H1 (cell line): ENCODE results near the gene NAPG. TPM values are rescaled to one million over a fixed set of nuclear protein-coding genes. Genes with fewer than 3 reads are reported as not detected.

Experiments
- GABPA ChIP-seq: IDR thresholded peaks from 2 replicates; pipeline ENCODE4 v1.6.1; 2011; ENCODE audit warnings: mild to moderate bottlenecking, low read length, moderate library complexity, borderline replicate concordance; ENCODE audit not compliant: insufficient read depth
- MAX ChIP-seq: IDR thresholded peaks from 2 replicates; pipeline ENCODE4 v1.6.1; 2012; ENCODE audit warnings: inconsistent platforms
- PHF8 ChIP-seq: fragments of 200-600 bp; sonication (generic); conservative IDR thresholded peaks from 2 replicates; pipeline ENCODE4 v1.7.1; 2012; ENCODE audit warnings: low read depth, mild to moderate bottlenecking, inconsistent platforms, low read length, moderate library complexity
- SIRT6 ChIP-seq: IDR thresholded peaks from one replicate; pipeline ENCODE4 v1.7.1; 2012; ENCODE audit warnings: low read length, inconsistent platforms
- SRF ChIP-seq: IDR thresholded peaks from 2 replicates; pipeline ENCODE4 v1.6.1; 2011; ENCODE audit warnings: mild to moderate bottlenecking, low read depth, low read length, moderate library complexity
- USF2 ChIP-seq: IDR thresholded peaks from 2 replicates; pipeline ENCODE4 v1.6.1; 2011; ENCODE audit warnings: low read length, improper control_type of control experiment
- polyA plus RNA-seq, 7 experiments: library from polyadenylated mRNA; depleted of rRNA in 3 of 7; stranded (reverse) in 5 of 7; unstranded in 2 of 7; fragments of >200 nt in 5 of 7; fragments of 200-250 nt in 2 of 7; gene quantifications; 1 replicate in 5 of 7; 2 replicates in 1 of 7; 4 replicates in 1 of 7; pipeline versions ENCODE4 v1.2.1 to v1.2.3, GENCODE V29; 2011 to 2013; ENCODE audit warnings: missing spikeins in 2 of 7, mixed read lengths in 2 of 7
- total RNA-seq: library from RNA; stranded (reverse); fragmentation: NEBNext Ultra II Directional; extraction: Animal tissue kit (Norgen Biotek cat#: 25700); gene quantifications from 2 replicates; pipeline ENCODE4 v1.2.1, GENCODE V29; 2021

NAPG gene
- total and polyA plus RNA-seq, 2 of the 8 experiments (the other 6 are each of a cell fraction or from before 2014, with no cell fraction given): 8.0 to 23.5 TPM

GRCh38 chr18:10477863-10478260 is 48.0 kb upstream of the NAPG start (continued):
- TF ChIP-seq USF2 (no peak), MAX (no peak), SIRT6 (no peak), SRF (no peak), GABPA (no peak), PHF8 (no peak)
